Tibial nerve (tissue), 4 donors: ENCODE measurements around the gene PPP2R5B. TPM values are rescaled to one million over a fixed set of nuclear protein-coding genes. Genes with fewer than 3 reads are reported as not detected.
A peak's percentile ranks its signal among the peaks of the same experiment; 100 is the strongest.

Experiments used
- DNase-seq, 2 donors: peaks; one replicate each; pipeline ENCODE4 v3.0.0-alpha.2; 2019; ENCODE audit warnings: low spot score in 2 of 2
- H3K27ac ChIP-seq, 4 donors: fragments of 200-600 bp; sonication (generic) in 3 of 4; one replicate each; pipeline ENCODE4 v1.5.1; 2017 to 2019; ENCODE audit warnings: mild to moderate bottlenecking in 1 of 4
- H3K27me3 ChIP-seq, 2 donors: fragments of 200-600 bp; sonication (generic) in 1 of 2; one replicate each; pipeline versions ENCODE4 v1.5.1 to v1.6.0; 2017 to 2019
- H3K36me3 ChIP-seq, 3 donors: fragments of 200-600 bp; sonication (generic); one replicate each; pipeline ENCODE4 v1.5.1; 2018 to 2019
- H3K4me1 ChIP-seq, 4 donors: fragments of 200-600 bp; sonication (generic) in 3 of 4; one replicate each; pipeline ENCODE4 v1.5.1; 2017 to 2019
- H3K4me3 ChIP-seq, 4 donors: fragments of 200-600 bp; sonication (generic) in 3 of 4; one replicate each; pipeline ENCODE4 v1.5.1; 2017 to 2019; ENCODE audit warnings: mild to moderate bottlenecking in 1 of 4, moderate library complexity in 1 of 4
- H3K9me3 ChIP-seq, 4 donors: fragments of 200-600 bp; sonication (generic) in 3 of 4; one replicate each; pipeline ENCODE4 v1.5.1; 2017 to 2019
- EP300 ChIP-seq, 2 donors: sonication (generic); formaldehyde crosslinking; IDR thresholded peaks; one replicate each; pipeline ENCODE4 v1.6.1; 2017; ENCODE audit warnings: antibody characterized with exemption in 2 of 2, mild to moderate bottlenecking in 1 of 2
- POLR2A ChIP-seq, 2 donors: fragments of 450-650 bp; IDR thresholded peaks; one replicate each; pipeline ENCODE4 v1.6.1; 2017; ENCODE audit warnings: antibody characterized with exemption in 2 of 2, mild to moderate bottlenecking in 2 of 2, moderate library complexity in 2 of 2
- WGBS, 2 donors: methylation state at CpG; one replicate each; pipeline ENCODE4 v1.1.5; 2018; 5-methylcytosine and 5-hydroxymethylcytosine counted together
- total RNA-seq, 4 donors: library from RNA; depleted of rRNA; stranded (reverse); fragments of >200 nt; gene quantifications; one replicate each; pipeline ENCODE4 v1.1.0, GENCODE V29; 2016
- TF ChIP-seq, protein P1 (sequence below), 5 experiments: fragments of 200-600 bp in 3 of 5; fragments of 450-650 bp in 2 of 5; sonication (generic) in 3 of 5; IDR thresholded peaks; one replicate each; pipeline ENCODE4 v1.5.1; 2016 to 2019; ENCODE audit warnings: antibody characterized with exemption in 5 of 5, mild to moderate bottlenecking in 3 of 5, moderate library complexity in 2 of 5

PPP2R5B gene
- 10 to 100 TPM; 10.7 to 21.4 (median 20.2) TPM for total RNA-seq

DNA sequence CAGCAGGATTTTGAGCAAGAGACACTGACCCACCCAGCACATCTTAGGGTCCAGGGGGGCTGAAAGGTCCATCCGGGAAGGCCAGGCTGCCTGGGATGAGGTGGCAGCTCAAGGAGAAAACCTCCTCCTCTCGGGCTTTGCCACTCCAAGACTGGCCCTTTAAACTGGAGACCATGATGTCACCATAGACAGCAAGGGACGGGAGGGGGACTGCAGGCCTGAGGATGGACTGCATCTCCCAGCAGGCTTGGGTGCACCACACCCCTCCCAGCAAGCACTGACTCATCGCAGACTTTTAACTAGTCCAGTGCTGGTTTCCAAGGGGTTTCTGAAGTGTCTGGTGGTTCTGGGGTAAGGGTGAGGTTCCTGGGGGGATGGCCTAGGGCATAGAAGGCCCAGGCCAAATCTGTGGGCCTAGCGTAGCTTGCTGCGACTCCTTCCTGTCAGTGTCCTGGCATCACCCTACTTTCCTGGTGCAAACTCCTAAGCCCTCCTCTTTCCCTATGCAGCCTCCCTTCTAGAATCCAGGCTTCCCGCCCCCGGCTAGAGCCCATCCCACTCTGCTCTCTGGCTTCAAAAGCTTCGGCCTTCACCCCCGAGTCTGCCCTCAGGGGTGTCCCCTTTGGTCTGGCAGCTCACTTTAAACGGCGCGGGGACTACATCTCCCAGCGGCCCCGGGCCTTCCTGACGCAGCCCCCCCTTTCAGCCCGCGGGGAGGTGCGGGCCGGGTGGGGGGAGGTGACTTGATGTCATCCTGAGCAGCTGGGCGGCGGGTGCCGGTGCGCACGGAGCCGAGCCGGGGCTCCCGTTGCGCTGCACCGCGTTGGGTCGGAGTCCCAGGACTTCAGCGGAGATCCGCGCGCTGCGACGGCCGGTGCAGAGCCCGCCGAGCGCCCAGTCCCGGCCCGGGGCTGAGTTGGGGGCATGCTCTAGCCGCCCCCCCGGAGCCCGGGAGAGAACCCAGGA lies at the start of gene PPP2R5B:
Gene PPP2R5B (plus strand): TSS at position 746 of the 966 bp plus-strand sequence. CDS start 1,046 bp downstream, outside the sequence.
- H3K36me3 ChIP-seq, result peaks cover 0 to 29% (median 0%) of the 10 kb centered on the region in 3 donors
- H3K4me1 ChIP-seq, result peaks cover 0 to 31% (median 13%) of the 10 kb centered on the region in 4 donors
- H3K9me3 ChIP-seq, result no peaks in the 10 kb centered on the region
- peak; percentile 88 to 92 for DNase-seq
- WGBS, 2 donors, result 1% methylated on average over 18 to 31 of the region's 47 CpGs
- H3K27me3 ChIP-seq, result no peaks in the 10 kb centered on the region
- peak within 1 kb of the TSS; percentile 72 to 98 (median 86) for H3K4me3 ChIP-seq
- peak within 1 kb of the TSS; percentile 91 to 98 (median 92) for H3K27ac ChIP-seq
- TF ChIP-seq, protein P1, sequence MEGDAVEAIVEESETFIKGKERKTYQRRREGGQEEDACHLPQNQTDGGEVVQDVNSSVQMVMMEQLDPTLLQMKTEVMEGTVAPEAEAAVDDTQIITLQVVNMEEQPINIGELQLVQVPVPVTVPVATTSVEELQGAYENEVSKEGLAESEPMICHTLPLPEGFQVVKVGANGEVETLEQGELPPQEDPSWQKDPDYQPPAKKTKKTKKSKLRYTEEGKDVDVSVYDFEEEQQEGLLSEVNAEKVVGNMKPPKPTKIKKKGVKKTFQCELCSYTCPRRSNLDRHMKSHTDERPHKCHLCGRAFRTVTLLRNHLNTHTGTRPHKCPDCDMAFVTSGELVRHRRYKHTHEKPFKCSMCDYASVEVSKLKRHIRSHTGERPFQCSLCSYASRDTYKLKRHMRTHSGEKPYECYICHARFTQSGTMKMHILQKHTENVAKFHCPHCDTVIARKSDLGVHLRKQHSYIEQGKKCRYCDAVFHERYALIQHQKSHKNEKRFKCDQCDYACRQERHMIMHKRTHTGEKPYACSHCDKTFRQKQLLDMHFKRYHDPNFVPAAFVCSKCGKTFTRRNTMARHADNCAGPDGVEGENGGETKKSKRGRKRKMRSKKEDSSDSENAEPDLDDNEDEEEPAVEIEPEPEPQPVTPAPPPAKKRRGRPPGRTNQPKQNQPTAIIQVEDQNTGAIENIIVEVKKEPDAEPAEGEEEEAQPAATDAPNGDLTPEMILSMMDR (IDR thresholded peaks at IDR 0.05), result peak in 2 of 5 experiments; percentile 16 to 67
- TF ChIP-seq POLR2A (IDR thresholded peaks at IDR 0.05), result peak; percentile 37 to 78
- TF ChIP-seq EP300 (IDR thresholded peaks at IDR 0.05), result peak; percentile 59 to 83

DNA sequence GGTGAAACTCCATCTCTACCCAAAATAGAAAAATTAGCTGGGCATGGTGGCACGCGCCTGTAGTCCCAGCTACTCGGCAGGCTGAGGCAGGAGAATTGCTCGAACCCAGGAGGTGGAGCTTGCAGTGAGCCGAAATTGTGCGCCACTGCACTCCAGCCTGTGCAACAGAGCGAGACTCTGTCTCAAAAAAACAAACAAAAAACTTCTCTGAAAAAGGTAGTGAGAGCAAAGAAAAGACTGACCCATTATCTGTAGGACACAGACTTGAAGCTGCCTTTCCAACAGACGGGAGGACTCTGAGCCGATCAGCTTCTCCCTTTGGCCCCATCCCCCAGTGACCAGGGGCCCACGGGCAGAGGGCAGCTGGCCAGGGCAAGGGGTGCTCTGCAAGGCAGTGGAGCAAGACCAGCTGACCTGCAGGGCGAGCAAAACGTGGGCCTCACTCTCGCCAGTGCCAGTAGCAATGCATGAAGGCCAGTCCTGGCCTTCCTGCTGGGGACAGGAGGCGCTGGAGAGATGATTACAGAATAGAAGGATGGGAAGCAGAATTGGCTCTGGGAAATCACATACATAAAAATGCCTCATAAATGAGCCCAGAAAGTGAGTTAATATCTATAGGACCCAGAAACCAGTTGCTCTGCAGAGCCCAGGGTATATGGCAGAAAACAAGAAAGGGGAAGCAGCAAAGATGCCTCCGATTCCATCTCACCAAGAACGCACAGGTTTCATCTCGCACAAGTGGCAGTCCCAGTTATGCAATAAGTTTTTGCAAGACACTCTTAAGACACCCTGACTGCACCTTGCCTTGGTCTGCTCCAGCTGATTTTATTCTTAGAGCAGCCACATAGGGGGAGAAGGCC lies 48.9 kb upstream of the PPP2R5B start:
- TF ChIP-seq, protein P1 (IDR thresholded peaks at IDR 0.05), result no peak
- no peak for TF ChIP-seq EP300 (IDR thresholded peaks at IDR 0.05)
- TF ChIP-seq POLR2A (IDR thresholded peaks at IDR 0.05), result no peak
- DNase-seq, result no peak
- Histone ChIP-seq H3K27me3 (no peaks in the 10 kb centered on the region), H3K27ac (peak overlapping the region; percentile 49 to 98 (median 91)), H3K36me3 (peaks cover 0 to 29% (median 0%) of the 10 kb centered on the region in 3 donors), H3K4me1 (peaks cover 5 to 86% (median 71%) of the 10 kb centered on the region in 4 donors), H3K9me3 (no peaks in the 10 kb centered on the region), H3K4me3 (peak overlapping the region in 3 of 4 donors; percentile 69 to 99 (median 92))
- WGBS, 2 donors, result 63 to 67% methylated on average over 17 of the region's 17 CpGs

DNA sequence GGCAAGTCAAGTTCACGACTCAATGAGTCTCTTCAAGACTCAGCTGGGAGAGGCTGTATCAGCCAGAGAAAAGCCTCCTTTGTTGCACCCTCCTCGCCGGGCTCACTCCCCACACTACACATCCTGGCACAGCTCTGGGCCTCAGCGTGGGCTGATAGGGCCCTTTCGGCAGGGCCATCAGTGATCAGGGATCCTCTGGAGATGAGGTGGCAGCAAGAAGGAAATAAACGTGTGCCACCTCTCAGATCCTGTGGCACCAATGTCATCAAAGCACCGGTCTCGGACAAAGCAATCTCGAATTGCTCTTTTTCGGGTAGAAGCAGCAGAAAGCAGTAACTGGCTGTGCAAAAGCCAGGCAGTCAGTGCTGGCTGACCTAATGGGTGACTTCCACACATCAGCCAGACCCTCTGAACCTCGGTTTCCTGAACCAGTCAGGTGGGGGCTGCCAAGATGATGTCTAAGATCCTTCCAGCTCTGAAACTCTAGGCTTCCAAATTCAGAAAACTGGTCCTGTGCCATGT lies 48.2 kb upstream of the PPP2R5B start:
- Histone ChIP-seq H3K9me3 (no peaks in the 10 kb centered on the region), H3K36me3 (peaks cover 0 to 24% (median 0%) of the 10 kb centered on the region in 3 donors), H3K4me3 (peak overlapping the region; percentile 67 to 99 (median 80)), H3K4me1 (peaks cover 3 to 86% (median 70%) of the 10 kb centered on the region in 4 donors), H3K27me3 (no peaks in the 10 kb centered on the region), H3K27ac (peak overlapping the region; percentile 38 to 98 (median 91))
- TF ChIP-seq, protein P1 (IDR thresholded peaks at IDR 0.05), result no peak
- TF ChIP-seq EP300 (IDR thresholded peaks at IDR 0.05), result no peak
- TF ChIP-seq POLR2A (IDR thresholded peaks at IDR 0.05), result no peak
- 21 to 37% methylated on average over 11 of the region's 11 CpGs for WGBS, 2 donors
- DNase-seq, result no peak

DNA sequence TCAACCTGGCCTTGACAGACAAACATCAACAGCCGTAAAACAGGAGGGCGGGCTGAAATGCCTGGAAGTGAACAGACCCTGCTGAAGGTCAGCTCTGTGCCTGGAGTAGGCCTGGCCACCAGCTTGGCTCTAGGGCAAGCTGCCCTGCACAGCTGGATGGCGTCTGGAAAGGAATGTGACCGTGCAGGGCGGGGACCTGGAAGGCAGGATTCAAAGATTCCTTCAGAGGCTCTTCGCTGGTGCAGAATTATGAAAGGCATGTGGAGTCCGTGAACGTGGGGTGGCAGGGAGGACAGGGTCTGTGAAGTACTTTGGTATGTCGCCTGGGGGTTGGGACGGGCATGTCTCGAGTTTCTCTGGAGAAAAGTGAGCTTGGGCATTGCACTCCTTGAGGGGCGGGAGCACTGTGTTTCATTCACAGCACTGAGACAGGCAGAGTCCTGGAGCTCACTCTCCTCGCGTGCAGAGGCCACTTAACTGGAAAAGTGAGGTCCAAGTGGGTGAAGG lies 47.6 kb upstream of the PPP2R5B start:
- H3K4me1 ChIP-seq, result peaks cover 3 to 86% (median 68%) of the 10 kb centered on the region in 4 donors
- DNase-seq, result no peak

More for the DNA sequence above, 47.6 kb upstream of the PPP2R5B start:
- 14 to 16% methylated on average over 14 of the region's 14 CpGs for WGBS, 2 donors
- peaks cover 0 to 18% (median 0%) of the 10 kb centered on the region in 3 donors for H3K36me3 ChIP-seq
- peak in 1 of 2 donors; percentile 7 for TF ChIP-seq EP300 (IDR thresholded peaks at IDR 0.05)
- TF ChIP-seq, protein P1 (IDR thresholded peaks at IDR 0.05), result no peak
- H3K27me3 ChIP-seq, result no peaks in the 10 kb centered on the region
- peak overlapping the region; percentile 67 to 99 (median 80) for H3K4me3 ChIP-seq
- H3K27ac ChIP-seq, result peak overlapping the region; percentile 38 to 98 (median 91)
- H3K9me3 ChIP-seq, result no peaks in the 10 kb centered on the region
